SK-N-SH treated with all-trans-retinoic acid at 6 μM for 48 hours (cell line): ENCODE data around the gene RNF212B.

ENCODE experiments used
- ARNTL ChIP-seq: fragments of 450-650 bp; formaldehyde crosslinking; IDR thresholded peaks from 2 replicates; pipeline ENCODE4 v1.5.0; 2020; ENCODE audit warnings: low read depth, mild to moderate bottlenecking, moderate library complexity, borderline replicate concordance
- ESRRG ChIP-seq: fragments of 250-450 bp; sonication (Bioruptor Pico); IDR thresholded peaks from 2 replicates; pipeline ENCODE4 v1.6.1; 2021; ENCODE audit warnings: mild to moderate bottlenecking
- GLIS3 ChIP-seq: fragments of 250-450 bp; sonication (Bioruptor Pico); IDR thresholded peaks from 2 replicates; pipeline ENCODE4 v1.5.0; 2020; ENCODE audit warnings: mild to moderate bottlenecking, moderate library complexity
- ISL1 ChIP-seq: fragments of 250-450 bp; sonication (Bioruptor Pico); IDR thresholded peaks from 2 replicates; pipeline ENCODE4 v2.1.2; 2022; ENCODE audit warnings: mild to moderate bottlenecking, moderate library complexity
- OSR1 ChIP-seq: fragments of 250-450 bp; sonication (Bioruptor Pico); IDR thresholded peaks from 2 replicates; pipeline ENCODE4 v1.8.0; 2022; ENCODE audit warnings: moderate library complexity, mild to moderate bottlenecking, inconsistent platforms
- PPARA ChIP-seq: fragments of 250-450 bp; sonication (Bioruptor Pico); IDR thresholded peaks from 2 replicates; pipeline ENCODE4 v1.5.0; 2020; ENCODE audit warnings: mild to moderate bottlenecking, borderline replicate concordance
- RARB ChIP-seq: fragments of 250-450 bp; sonication (Bioruptor Pico); IDR thresholded peaks from 2 replicates; pipeline ENCODE4 v1.8.0; 2021; ENCODE audit warnings: mild to moderate bottlenecking, moderate library complexity
- SNAI2 ChIP-seq: fragments of 250-450 bp; sonication (Bioruptor Pico); IDR thresholded peaks from 2 replicates; pipeline ENCODE4 v1.5.0; 2020; ENCODE audit warnings: mild to moderate bottlenecking, moderate library complexity
- ZC3H10 ChIP-seq: fragments of 250-450 bp; sonication (Bioruptor Pico); IDR thresholded peaks from 2 replicates; pipeline ENCODE4 v1.5.1; 2021; ENCODE audit warnings: mild to moderate bottlenecking, moderate library complexity
- ZFP3 ChIP-seq: fragments of 250-450 bp; sonication (Bioruptor Pico); IDR thresholded peaks from 2 replicates; pipeline ENCODE4 v1.5.0; 2020; ENCODE audit warnings: mild to moderate bottlenecking, moderate library complexity
- ZNF70 ChIP-seq: fragments of 450-650 bp; formaldehyde crosslinking; IDR thresholded peaks from 2 replicates; pipeline ENCODE4 v1.5.0; 2020; ENCODE audit warnings: mild to moderate bottlenecking, moderate library complexity
- ZNF8 ChIP-seq: fragments of 450-650 bp; formaldehyde crosslinking; IDR thresholded peaks from 2 replicates; pipeline ENCODE4 v1.5.0; 2020; ENCODE audit warnings: mild to moderate bottlenecking, moderate library complexity
- TF ChIP-seq, protein P1 (sequence below): fragments of 250-450 bp; sonication (Bioruptor Pico); IDR thresholded peaks from 2 replicates; pipeline ENCODE4 v1.8.0; 2020; ENCODE audit warnings: mild to moderate bottlenecking, moderate library complexity, borderline replicate concordance
- TF ChIP-seq, protein P2 (sequence below): fragments of 250-450 bp; sonication (Bioruptor Pico); IDR thresholded peaks from 2 replicates; pipeline ENCODE4 v1.8.0; 2021; ENCODE audit warnings: low read depth, mild to moderate bottlenecking, moderate library complexity, borderline replicate concordance

DNA sequence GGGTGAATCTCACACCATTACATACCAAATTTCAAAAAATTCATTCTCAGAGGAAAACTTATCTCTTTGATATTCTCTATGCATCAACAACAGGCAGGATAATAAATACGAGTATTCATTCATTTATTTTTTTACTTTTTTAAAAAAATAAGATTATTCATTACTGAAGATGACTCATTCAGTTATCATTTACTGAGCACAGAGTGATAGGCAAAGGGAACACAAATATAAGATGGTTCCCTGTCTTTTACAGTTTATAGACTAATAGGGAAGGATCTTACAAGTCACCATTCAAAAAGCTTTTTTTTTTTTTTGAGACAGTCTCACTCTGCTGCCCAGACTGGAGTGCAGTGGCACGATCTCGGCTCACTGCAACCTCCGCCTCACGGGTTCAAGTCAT lies 78.6 kb downstream of the RNF212B start:
- no peak for TF ChIP-seq ZNF70 (CRISPR knock-in tag)
- TF ChIP-seq, protein P1, sequence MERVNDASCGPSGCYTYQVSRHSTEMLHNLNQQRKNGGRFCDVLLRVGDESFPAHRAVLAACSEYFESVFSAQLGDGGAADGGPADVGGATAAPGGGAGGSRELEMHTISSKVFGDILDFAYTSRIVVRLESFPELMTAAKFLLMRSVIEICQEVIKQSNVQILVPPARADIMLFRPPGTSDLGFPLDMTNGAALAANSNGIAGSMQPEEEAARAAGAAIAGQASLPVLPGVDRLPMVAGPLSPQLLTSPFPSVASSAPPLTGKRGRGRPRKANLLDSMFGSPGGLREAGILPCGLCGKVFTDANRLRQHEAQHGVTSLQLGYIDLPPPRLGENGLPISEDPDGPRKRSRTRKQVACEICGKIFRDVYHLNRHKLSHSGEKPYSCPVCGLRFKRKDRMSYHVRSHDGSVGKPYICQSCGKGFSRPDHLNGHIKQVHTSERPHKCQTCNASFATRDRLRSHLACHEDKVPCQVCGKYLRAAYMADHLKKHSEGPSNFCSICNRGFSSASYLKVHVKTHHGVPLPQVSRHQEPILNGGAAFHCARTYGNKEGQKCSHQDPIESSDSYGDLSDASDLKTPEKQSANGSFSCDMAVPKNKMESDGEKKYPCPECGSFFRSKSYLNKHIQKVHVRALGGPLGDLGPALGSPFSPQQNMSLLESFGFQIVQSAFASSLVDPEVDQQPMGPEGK (CRISPR knock-in tag): no peak
- TF ChIP-seq, protein P2, sequence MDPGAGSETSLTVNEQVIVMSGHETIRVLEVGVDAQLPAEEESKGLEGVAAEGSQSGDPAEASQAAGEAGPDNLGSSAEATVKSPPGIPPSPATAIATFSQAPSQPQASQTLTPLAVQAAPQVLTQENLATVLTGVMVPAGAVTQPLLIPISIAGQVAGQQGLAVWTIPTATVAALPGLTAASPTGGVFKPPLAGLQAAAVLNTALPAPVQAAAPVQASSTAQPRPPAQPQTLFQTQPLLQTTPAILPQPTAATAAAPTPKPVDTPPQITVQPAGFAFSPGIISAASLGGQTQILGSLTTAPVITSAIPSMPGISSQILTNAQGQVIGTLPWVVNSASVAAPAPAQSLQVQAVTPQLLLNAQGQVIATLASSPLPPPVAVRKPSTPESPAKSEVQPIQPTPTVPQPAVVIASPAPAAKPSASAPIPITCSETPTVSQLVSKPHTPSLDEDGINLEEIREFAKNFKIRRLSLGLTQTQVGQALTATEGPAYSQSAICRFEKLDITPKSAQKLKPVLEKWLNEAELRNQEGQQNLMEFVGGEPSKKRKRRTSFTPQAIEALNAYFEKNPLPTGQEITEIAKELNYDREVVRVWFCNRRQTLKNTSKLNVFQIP (CRISPR knock-in tag): no peak
- TF ChIP-seq GLIS3 (CRISPR knock-in tag): no peak
- TF ChIP-seq ARNTL (CRISPR knock-in tag): no peak
- no peak for TF ChIP-seq PPARA (CRISPR knock-in tag)
- no peak for TF ChIP-seq SNAI2 (CRISPR knock-in tag)
- no peak for TF ChIP-seq OSR1 (CRISPR knock-in tag)
- TF ChIP-seq RARB (CRISPR knock-in tag): no peak
- no peak for TF ChIP-seq ZNF8 (CRISPR knock-in tag)
- TF ChIP-seq ZC3H10: no peak
- no peak for TF ChIP-seq ESRRG (CRISPR knock-in tag)
- no peak for TF ChIP-seq ZFP3 (CRISPR knock-in tag)
- no peak for TF ChIP-seq ISL1 (CRISPR knock-in tag)
